GM18499 (cell line): ENCODE results near the gene TPP2.

ENCODE experiments used
- ATAC-seq: cut with Tn5 transposase; IDR thresholded peaks from one replicate; pipeline ENCODE4 v1.9.1; 2021; ENCODE audit warnings: moderate number of reproducible peaks; ENCODE audit not compliant: insufficient read depth, unreplicated experiment

Gene TPP2

DNA sequence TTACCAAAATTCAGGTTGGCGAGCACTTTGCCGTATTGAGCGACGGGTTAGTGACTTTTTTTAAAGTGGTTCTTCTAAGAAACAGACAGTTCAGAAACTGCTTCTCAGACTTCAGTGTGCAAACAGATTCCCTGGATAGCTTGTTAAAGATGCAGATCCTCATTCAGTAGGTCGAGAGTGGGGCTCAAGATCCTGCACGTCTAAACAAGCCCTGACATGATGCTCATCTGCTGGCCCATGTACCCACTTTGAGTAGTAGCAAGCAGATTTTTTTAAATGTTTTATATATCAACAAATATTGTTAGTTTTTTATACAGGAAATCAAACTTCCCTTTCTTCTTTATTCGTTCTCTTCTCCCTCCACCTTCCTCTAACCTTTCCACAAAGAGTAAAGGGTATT lies 90.7 kb downstream of the TPP2 start:
- ATAC-seq = no peak

DNA sequence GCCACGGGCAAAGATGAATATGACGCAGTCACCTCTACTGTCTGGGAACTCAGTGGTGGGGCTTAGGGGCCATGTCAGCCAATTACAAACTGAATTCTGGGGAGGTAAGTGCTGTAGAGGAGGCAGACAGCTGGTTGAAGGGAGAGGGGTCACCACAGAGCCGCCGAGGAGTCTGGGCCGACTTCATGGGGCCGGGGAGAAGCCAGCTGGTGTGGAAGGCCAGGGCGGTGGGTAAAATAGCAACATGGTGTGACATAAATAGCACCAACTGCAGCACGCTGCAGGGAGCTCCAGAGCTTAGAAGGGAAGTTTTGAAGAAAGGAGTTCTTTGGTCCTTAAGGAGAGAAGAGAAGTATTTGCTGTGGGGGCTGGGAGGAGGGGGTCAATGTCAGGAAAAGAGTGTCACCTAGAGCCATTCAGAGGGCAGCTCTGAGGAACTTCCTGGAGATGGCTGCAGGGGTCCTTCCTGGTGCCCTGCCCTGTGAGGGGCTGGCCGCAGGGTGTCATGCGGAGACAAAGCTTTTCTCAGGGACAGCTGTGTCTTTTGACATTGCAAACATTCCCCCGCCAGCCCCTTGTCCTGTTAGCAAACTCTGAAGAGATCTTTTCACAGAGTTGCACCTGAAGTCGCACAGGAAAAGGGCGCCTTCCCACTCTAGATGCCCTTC lies 91.7 kb downstream of the TPP2 start:
- ATAC-seq = no peak

DNA sequence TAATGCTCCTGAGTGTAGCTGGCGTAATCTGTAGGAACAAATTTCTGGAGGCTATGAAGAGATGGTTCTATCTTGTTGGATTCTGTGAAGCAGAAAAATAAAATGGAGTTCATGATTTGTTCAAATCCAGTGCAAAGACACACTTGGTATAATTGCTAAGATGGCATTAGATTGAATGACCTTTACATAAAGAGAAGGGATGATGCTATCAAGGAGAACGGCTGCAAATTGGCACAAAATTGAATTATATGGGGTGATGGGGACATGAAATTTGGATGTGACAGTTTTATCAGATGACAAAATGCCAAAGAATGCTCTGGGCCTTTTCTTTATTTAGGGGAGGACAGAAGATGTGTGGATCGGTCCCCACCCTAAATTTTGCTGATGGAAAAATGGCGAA lies 94.1 kb downstream of the TPP2 start:
- ATAC-seq = no peak

DNA sequence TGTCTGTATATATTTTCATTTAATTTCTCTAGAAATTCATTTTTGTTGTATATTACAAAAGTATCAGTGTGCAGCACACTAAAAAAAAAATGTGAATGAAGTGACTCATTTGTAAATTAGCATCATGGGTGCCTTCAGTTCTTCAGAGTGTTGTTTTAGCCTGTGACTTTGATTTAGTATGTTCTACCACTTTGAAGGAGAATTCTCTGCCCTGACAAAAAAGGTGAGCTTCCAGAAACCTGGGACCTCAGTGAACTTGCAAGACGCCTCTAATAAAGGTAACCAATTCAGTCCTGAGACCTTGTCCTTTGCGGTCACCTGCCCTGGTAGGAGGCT lies 95.7 kb downstream of the TPP2 start:
- ATAC-seq = no peak

DNA sequence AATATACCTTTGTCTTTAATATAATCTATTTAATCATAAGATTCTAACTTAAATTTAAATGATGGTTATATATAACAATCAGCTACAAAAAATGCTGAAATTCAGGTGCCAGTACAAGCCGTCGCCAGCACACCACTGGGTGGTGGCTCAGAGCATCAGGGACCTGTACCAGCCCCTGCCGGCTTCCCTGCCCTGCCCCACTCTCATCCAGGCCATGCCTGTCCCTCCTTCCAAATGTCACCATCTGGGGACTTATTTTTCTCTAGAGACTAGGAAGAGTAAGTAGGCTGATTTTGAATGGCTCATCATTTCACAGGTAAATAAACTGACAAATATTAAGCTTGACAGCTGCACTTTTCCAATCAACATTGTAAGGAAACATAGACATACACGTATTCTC lies 96.5 kb downstream of the TPP2 start:
- no peak for ATAC-seq

DNA sequence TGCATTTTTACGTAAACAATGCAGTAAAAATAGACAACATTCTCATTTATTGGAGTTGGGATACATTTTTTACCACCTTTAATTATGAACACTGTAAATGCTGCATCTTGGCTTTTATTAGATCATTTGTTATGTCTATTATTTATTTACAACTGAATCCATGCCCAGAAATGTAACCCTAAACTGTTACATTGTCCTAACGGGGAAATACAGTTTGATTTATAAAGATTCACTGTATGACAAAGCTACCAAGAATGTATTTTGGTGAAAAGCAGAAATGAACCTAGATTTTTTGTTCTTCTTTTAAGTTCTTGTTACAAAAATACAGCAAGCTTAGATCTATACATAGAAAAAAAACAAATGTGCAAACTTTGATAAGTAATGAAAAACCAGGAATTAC lies 97.0 kb downstream of the TPP2 start:
- ATAC-seq = no peak

DNA sequence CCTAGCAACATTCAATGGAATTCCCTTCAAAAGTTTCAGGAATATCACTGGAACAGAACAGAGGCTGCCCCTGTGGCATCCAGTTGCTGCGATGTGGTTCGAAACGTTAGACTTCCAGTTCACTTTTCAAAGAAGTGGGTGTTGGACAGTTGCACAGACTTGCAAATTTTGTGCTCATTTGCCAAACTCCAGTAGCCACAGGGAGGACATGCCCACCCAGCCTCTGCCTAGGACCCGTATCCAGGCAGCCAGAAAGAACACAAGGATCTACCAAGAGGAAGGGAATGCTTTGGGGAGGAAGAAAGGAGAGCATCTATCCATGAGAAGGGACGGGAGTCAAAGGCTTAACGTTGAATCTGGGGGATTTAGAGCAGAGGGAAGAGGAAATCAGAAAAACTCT lies 98.2 kb downstream of the TPP2 start, which contains the start of gene METTL21C:
Gene METTL21C (minus strand): TSS at position 108 of the 400 bp plus-strand sequence. CDS start 546 bp downstream, outside the sequence.
- ATAC-seq = no peak

DNA sequence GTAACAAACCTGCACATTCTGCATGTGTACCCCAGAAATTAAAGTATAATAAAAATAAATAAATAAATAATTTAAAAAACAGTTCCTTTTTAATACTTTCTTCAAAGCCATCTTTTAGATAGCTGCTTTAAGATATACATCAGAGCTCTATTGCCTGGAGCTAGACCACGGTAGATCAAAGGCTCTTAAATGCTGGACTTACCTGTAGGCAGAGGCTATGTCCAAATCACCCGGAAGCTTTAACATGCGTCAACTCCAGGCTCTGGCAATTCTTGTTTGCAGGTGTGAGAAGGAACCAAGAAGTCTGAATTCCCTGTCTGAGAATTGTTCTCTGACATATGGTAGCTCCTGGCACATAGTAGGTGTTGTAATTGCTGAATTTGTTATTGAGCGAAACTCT lies 99.7 kb downstream of the TPP2 start:
- no peak for ATAC-seq

DNA sequence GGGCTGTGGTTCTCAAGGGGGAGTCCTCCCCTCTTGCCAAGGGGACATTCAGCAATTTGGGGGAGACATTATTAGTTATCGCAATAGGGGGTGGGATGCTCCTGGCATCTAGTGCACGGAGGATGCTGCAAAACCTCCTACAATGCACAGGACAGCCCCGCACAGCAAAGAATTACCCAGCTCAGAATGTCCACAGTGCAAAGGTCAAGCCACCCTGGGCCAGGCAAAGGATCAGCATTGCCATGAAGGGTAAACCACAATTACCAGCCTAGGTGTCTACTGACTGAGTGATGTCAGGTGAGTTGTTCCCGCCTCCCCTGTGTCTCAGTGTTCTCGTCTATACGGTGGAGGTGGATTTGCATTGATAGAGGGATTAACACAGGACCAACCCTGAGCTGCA lies 100.5 kb downstream of the TPP2 start:
- no peak for ATAC-seq

DNA sequence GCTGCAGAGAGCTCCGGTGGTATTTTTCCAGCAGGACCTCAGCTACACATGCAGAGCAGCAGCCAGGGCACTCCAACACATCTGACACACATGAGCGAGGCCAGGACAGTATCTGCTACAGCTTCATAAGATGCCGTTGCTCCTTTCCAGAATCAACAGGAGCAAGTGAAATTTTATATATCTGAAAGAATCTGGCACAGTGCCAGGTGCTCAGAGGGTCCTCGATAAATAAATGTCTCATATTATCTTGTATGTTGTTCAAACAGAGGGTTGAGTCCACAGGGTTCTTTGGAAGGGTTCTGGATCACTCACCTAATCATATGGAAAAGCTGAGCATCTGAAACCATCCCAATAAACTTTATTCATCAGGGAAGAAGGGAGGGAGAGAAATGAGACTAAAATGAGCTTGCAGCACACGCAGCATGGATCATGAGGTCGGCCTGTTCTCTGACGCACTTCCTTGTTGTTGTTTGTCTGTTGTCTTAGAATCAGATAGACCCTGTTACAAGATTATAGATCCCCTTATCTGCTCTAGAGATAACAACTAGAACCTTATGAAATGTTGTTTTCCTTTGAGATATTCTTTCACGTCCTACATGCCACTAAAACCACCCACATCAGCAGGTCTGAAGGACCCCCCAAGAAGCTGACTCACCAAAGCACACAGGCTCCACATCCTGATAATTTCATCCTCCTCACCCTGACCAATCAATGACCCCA lies 101.3 kb downstream of the TPP2 start:
- no peak for ATAC-seq

DNA sequence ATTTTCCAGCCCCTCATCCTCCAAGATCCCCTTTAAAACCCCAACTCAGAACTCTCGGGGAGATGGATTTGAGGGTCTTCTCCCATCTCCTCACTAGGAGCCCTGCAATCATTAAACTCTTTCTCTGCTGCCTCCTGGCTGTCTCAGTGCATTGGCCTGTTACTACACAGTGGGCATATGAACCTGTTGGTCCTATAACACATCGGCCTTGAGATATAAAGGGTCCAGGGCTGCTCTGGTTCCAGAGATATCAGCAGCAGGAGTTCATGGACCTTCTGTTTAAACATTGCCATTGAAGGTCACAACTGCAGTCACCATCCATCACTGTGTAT lies 101.8 kb downstream of the TPP2 start:
- ATAC-seq = no peak

DNA sequence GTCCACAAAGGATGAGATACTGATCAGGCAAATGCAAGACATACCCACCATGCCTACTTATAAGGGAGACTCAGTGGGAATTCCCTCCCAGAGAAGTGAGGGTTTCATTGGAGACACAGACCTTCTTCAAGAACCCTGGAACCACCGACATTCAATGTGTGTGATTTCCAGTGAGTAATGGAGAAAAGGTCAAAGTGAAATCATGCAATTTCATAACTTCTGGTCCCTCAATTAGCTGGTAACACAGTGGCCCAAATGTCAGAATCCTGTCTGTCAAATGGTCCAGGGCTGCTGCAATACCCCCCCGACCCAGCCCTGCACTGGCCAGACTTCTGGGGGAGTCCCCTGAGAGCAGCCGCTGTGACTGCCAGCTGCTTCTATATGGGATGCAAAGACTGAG lies 102.7 kb downstream of the TPP2 start:
- no peak for ATAC-seq

DNA sequence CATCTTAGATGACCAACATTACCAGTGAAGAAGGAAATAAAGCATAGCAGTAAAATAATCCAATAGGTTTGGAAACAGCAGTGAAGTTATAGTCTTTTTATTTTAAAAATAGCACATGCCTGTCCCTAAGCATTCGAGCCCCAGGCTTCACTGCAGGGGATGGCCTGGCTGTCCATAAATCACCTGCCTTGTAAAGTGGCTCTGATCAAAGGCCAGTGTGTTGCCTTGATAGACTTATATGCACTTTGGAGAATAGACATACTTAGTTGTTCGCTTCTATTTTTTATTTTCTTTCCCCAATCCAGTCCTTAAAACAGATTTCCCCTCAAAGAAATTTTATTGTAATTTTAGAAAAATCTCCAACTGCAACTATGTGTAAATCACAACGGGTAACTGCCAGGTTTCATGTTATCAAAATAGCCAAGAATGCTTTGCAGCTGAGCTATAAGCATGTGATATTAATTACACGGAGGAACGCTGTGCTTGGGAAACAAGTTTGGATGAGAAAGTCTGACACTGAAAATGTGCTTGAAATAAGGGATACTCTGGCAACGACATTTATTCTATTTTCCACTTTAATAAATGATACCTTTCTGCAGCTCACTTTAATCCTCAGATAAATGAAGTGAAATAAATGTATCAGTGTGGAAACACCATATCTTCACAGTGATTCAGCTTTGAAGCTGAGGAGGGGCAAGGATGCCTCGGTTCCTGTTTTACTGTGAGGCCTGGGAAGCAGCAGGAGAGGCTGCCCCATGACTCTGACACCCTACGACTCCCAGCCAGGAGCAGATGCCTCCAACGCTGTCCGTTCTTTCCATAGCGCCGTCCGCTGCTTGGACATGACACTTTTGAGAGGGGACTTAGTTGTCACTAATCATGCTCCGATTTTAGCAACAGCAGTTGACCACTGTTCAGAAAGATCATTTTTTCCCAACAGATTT lies 103.6 kb downstream of the TPP2 start:
- ATAC-seq = no peak

DNA sequence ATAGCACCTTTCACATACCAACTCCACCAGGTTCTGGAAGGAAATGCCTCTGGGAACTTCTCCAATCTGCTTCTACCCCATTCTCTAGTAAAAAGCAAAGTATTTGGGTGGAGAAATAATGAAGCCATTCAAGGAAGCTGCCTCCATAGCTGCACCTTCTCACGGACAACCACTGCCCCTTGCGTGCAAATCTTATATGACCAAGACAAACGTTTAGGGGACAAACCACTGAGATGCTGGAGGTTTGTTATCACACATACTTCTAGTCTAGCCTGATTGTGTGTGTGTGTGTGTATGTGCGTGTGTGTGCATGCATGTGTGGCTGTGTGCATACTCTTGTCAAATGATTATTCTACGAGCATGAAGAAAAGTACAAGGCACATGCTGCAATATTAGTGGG lies 104.5 kb downstream of the TPP2 start:
- no peak for ATAC-seq

DNA sequence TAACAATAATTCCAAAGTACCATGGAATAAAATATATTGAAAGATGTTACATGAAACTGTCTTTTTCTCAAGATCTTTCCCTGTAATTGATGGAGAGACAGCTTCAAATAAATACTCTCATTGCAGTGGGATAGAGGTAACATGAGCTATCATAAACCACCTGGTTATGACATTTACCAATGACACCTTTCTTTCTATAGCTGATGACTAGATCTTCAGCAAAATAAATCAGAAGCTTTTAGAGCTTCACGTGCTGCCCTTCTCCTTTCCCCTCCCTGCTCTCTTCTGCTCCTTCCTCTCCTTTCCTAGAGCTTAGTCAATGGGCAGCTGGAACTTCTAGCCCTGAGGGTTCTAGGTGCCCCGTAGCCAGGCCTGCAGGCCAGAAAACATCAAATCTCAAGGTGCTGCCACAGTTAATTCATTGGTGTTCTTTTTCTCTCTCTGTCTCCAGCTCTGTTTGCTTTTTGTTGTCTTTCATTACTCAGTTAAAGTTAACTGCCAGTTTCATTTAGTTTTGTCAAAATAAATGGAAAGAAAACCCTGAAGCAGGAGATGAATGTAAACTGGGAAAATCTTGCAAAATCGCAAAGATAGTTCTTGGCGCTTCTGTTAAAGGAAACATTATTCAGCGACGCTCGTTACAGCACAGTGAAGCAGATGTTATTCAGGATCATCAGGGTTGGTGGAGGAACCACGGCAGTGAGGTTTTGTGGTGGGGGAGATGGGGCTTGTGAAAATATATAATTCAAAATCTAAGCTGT lies 106.4 kb downstream of the TPP2 start:
- ATAC-seq = no peak

DNA sequence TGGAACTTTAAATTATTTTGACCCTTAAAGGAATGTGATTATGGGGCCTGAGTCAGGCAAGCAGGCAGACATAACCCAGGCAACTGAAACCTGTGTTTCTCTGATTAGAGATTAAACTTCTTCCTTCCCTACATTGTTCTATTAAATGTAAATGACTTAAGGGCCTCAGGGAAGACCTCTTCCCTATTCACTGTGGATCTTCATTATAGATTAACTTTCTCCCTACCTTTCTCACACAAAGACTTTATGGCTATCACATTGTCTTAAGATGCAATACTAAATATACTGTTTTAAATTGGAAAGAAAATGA lies 106.9 kb downstream of the TPP2 start:
- ATAC-seq = no peak

DNA sequence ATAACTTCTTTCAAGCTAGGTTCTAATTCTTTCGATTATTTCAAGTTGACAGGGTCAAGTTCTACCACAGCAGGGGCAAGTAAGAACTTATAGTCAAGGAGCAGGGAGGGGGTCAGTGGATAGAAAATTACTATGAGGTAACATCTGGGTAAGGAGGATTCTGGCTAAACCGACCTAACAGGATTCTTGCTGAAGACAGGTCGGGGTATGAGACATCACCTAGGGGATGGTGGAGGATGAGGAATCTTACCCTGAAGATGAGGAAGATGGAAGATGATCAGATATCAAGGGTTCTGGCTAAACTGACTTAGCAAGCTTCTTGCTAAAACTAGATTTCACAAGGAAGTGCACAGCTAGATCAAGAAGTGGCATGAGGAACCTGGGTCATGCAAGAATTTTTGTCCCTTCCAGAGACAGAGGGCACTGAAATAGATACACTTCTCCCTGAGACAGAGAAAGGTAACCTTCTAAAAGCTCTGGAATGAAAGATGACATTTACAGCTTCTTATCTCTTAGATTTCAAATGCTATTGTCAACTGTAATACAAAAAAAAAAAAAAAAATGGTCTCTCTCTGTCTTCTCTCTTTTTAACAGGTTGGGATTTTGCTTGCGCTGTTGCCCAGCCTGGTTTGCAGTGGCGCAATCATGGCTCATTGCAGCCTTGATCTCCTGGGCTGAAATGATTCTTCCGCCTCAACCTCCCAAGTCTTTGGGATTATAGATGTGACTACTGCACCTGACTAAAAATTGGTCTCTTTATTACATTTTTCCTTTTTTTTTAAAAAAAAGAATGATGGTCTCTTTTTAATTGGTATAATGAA lies 107.7 kb downstream of the TPP2 start:
- no peak for ATAC-seq

DNA sequence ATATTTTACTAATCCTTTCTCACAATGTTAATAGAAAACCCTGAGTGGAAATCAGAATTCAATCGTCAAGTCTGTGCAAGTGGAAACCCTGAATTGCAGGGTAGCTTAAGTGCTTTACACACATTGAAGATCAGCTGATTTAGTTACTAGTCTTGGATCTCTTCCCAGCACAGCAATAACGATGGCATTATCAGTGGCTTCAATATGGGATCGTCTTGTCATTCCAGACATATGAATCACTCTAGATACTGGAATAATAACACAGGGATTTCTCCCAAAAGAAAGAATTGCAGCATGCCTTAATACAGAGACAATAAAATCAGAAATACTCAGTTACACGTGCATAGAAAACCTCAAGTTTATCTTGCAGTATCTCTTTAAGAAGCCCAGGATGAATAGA lies 110.7 kb downstream of the TPP2 start:
- ATAC-seq = no peak

DNA sequence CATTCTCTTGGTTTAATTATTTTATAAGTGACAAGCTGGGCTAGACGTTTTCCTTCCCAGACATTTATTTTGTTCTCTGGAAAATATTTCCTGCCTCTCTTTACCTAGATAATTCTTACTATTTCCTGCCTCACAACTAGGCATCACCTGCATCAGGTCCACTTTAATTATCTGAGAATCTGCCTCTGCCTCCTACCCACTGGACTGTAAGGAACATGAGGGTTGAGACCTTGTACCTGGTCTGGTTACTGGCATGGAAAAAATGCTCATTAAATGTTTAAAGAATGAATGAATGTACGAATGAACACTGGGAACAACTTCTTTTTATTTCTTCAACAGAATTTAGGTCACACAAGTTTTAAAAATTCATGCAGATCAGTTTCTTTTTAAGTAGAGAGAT lies 111.4 kb downstream of the TPP2 start:
- no peak for ATAC-seq

DNA sequence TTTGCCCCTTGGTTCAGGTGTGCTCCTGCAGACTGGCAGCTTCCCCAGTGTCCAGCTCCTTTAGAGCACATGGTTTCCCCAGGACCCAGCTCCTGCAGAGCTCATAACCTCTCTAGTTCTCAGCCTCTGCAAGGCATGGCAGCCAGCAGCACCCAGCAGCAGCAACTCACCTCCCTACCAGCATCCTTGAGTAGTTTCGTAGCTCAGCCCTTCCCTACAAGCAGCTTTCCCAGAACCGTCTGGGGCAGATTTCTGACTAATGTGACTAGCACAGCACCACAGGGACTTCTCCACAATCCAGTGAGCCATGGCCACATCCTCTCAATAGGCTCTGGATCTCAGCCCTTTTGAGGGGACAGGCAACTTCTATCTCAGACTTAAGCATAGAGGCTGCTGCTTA lies 112.2 kb downstream of the TPP2 start:
- ATAC-seq = no peak
